ENCODE results near the gene RNASE9. TPM values are rescaled to one million over a fixed set of nuclear protein-coding genes. Genes with fewer than 3 reads are reported as not detected.

RNASE9 gene
- polyA plus RNA-seq, 2 of the 4 experiments (the other 2 are of a cell fraction) = not detected

DNA sequence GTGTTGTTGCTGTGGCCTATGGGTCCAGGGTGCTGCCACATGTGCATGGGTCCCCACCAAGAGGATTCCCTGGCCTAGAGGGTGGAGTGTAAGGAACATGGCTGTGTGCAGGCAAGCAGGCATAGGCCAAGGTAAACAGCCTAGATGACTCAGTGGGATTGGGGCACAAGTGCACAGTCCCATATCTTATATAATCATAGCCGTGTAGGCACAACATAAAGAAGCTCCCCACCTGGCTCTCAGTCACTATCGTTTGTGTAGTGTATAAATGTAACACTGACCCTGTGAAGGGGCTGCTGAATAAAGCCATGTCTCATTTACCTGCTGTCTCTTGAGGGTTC is 46.0 kb upstream of the RNASE9 start:
- no peak overlapping the region for H3K4me3 ChIP-seq
- TF ChIP-seq USF2 (IDR thresholded peaks at IDR 0.05) (no peak), ZC3H11A (IDR thresholded peaks at IDR 0.05) (no peak), HOXB13 (CRISPR knock-in tag; IDR thresholded peaks at IDR 0.05; ENCODE audit: low read depth) (no peak), NR3C1 (IDR thresholded peaks at IDR 0.05) (no peak), CBX8 (IDR thresholded peaks at IDR 0.05) (no peak), NPAS2 (CRISPR knock-in tag; IDR thresholded peaks at IDR 0.05; ENCODE audit: borderline replicate concordance) (no peak), RNF2 (IDR thresholded peaks at IDR 0.05; ENCODE audit: borderline replicate concordance, low read depth) (no peak), NFE2L2 (conservative IDR thresholded peaks at IDR 0.05; ENCODE audit: low read length) (no peak), ZFP36 (IDR thresholded peaks at IDR 0.05; ENCODE audit: borderline replicate concordance, partially characterized antibody) (no peak), JUNB (IDR thresholded peaks at IDR 0.05) (no peak), CHD4 (IDR thresholded peaks at IDR 0.05; ENCODE audit: borderline replicate concordance) (no peak), HOXB5 (CRISPR knock-in tag; IDR thresholded peaks at IDR 0.05) (no peak)
- TF ChIP-seq, protein P1, sequence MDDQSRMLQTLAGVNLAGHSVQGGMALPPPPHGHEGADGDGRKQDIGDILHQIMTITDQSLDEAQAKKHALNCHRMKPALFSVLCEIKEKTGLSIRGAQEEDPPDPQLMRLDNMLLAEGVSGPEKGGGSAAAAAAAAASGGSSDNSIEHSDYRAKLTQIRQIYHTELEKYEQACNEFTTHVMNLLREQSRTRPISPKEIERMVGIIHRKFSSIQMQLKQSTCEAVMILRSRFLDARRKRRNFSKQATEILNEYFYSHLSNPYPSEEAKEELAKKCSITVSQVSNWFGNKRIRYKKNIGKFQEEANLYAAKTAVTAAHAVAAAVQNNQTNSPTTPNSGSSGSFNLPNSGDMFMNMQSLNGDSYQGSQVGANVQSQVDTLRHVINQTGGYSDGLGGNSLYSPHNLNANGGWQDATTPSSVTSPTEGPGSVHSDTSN (IDR thresholded peaks at IDR 0.05) = no peak
- ChIA-PET CTCF (interaction anchor here (0.6 to 7.1 kb wide), 16 partner anchors 10 to 752 kb away, joined by 3 to 67 read pairs (median 4); partner anchors contain the start of genes CCNB1IP1 and PNP), POLR2A (interaction anchor here (1.1 to 1.3 kb wide), 2 partner anchors 137 to 145 kb away, joined by 3 to 4 read pairs; partner anchors contain the start of genes PIP4P1 and PNP)
- no peak overlapping the region for H3K27ac ChIP-seq
- no peaks in the 10 kb centered on the region for H3K9me3 ChIP-seq
- peaks cover 14% of the 10 kb centered on the region for H3K4me1 ChIP-seq
- FAIRE-seq (no peak), DNase-seq (ENCODE audit: low read depth in 1 of 2, low spot score in 1 of 2) (no peak), ATAC-seq (no peak)
- 29% methylated on average over 2 of the region's 2 CpGs for WGBS (ENCODE audit: missing lambda C conversion rate)
- H3K4me2 ChIP-seq = no peak overlapping the region

GRCh38 chr14:20606190-20606901 is 45.5 kb upstream of the RNASE9 start:
- Histone ChIP-seq H3K4me2 (no peak overlapping the region), H3K27ac (no peak overlapping the region), H3K9me3 (no peaks in the 10 kb centered on the region), H3K4me3 (no peak overlapping the region), H3K4me1 (peaks cover 12% of the 10 kb centered on the region)
- 29% methylated on average over 8 of the region's 8 CpGs for WGBS (ENCODE audit: missing lambda C conversion rate)
- ChIA-PET CTCF (interaction anchor here (0.6 to 7.1 kb wide), 12 partner anchors 9 to 752 kb away, joined by 3 to 67 read pairs (median 4); partner anchors contain the start of gene CCNB1IP1), POLR2A (interaction anchor here (1.1 to 1.3 kb wide), 2 partner anchors 137 to 145 kb away, joined by 3 to 4 read pairs; partner anchors contain the start of genes PIP4P1 and PNP)
- FAIRE-seq = no peak
- TF ChIP-seq CTCF (IDR thresholded peaks at IDR 0.05) (peak; percentile 49), SMC3 (IDR thresholded peaks at IDR 0.05) (peak; percentile 34; the same call in 1 of the 3 replicates), RAD21 (conservative IDR thresholded peaks at IDR 0.05 in 1 of 2, IDR thresholded peaks at IDR 0.05 in 1 of 2) (peak; percentile 61 to 73), JUNB (IDR thresholded peaks at IDR 0.05) (no peak)
- TF ChIP-seq, protein P2, sequence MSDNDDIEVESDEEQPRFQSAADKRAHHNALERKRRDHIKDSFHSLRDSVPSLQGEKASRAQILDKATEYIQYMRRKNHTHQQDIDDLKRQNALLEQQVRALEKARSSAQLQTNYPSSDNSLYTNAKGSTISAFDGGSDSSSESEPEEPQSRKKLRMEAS (IDR thresholded peaks at IDR 0.05) = no peak
- ATAC-seq = peak; percentile 37 to 63; a peak in 3 of 6 replicates
- peak; percentile 44 to 61 for DNase-seq (ENCODE audit: low read depth in 1 of 2, low spot score in 1 of 2)
